PC-9 (cell line): Measurements from ENCODE around the gene EHMT1.

Experiments used
- EZH2 ChIP-seq: fragments of 200-600 bp; sonication (generic); IDR thresholded peaks from 2 replicates; pipeline ENCODE4 v1.8.0; 2017; ENCODE audit warnings: antibody characterized with exemption, low read depth
- TF ChIP-seq, protein P1 (sequence below): fragments of 200-600 bp; sonication (generic); conservative IDR thresholded peaks from 2 replicates; pipeline ENCODE4 v1.6.1; 2017; ENCODE audit warnings: mixed run types, antibody characterized with exemption, mild to moderate bottlenecking, moderate library complexity

- TF ChIP-seq, protein P1, sequence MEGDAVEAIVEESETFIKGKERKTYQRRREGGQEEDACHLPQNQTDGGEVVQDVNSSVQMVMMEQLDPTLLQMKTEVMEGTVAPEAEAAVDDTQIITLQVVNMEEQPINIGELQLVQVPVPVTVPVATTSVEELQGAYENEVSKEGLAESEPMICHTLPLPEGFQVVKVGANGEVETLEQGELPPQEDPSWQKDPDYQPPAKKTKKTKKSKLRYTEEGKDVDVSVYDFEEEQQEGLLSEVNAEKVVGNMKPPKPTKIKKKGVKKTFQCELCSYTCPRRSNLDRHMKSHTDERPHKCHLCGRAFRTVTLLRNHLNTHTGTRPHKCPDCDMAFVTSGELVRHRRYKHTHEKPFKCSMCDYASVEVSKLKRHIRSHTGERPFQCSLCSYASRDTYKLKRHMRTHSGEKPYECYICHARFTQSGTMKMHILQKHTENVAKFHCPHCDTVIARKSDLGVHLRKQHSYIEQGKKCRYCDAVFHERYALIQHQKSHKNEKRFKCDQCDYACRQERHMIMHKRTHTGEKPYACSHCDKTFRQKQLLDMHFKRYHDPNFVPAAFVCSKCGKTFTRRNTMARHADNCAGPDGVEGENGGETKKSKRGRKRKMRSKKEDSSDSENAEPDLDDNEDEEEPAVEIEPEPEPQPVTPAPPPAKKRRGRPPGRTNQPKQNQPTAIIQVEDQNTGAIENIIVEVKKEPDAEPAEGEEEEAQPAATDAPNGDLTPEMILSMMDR, result no peak
- no peak for TF ChIP-seq EZH2
These were observed 40.0 kb downstream of the EHMT1 start for GRCh38 chr9:137658781-137659180.
